Ramos (cell line): ENCODE results near the gene SPACA5.

Source experiments
- in situ Hi-C: fragments of 300-500 bp; cut with MboI; formaldehyde crosslinking; loops from one replicate; pipeline ENCODE4 v1.14.3; 2022; ENCODE audit warnings: low sequenced_read_pairs; ENCODE audit not compliant: unreplicated experiment

SPACA5 gene

DNA sequence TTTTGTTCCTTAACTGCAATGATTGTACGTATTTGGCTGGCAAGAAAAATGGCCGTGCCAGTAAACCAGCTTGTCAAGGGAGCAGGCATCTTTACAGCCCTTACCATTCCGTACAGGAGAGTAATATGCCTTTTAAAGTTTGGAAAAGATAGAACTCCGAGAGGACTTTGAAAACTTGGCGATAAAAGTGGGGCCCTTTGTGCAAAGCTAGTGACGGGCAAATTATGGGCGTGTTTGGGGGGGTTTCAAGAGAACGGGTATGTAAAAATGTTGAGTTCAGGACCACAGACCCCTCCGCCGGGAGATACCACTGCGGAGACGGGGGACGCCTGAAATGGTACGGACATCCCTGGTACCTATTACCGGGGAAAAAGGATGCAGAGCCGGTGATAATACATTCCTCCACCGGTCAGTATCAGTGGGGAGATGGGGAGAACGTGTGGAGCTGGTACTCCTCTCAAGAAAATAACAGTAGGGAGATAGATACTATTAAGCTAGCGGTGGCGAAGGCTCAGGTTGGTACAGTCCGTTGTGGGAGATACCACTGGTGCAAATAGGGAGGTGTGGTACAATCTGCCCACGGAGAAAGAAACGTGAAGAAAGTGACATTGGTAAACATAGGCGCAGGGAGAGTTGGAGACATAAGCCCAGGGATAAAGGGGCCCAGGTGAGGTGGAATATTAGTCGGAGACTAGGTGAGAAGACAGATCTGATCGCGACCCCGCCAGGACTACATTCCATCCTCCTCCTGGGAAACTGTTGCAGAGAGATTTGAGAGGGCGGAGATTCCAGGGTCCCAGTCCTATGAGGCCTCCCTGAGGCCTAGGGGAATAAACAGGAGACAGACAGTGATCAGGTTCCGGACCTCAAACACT is 14.5 kb downstream of the SPACA5 start:
- in situ Hi-C loops, result no loop called here

- in situ Hi-C loops, result no loop called here
These were observed 15.3 kb downstream of the SPACA5 start for GRCh38 chrX:48022100-48022499.

DNA sequence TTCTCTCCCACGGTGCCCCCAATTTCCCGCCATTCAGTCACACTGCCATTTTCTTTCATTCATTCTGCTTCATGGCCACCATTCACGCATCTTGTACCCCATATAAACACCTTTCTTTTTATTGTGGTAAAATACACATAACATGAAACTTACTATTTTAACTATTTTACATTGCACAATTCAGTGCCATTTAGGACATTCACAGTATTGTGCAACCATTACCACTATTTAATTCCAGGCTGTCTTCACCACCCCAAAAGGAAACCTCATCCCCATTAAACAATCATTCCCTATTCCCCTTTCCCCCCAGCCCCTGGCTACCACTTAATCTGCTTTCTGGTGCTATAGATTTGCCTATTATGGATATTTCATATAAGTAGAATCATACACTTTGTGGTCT is 15.9 kb downstream of the SPACA5 start:
- in situ Hi-C loops, result no loop called here

DNA sequence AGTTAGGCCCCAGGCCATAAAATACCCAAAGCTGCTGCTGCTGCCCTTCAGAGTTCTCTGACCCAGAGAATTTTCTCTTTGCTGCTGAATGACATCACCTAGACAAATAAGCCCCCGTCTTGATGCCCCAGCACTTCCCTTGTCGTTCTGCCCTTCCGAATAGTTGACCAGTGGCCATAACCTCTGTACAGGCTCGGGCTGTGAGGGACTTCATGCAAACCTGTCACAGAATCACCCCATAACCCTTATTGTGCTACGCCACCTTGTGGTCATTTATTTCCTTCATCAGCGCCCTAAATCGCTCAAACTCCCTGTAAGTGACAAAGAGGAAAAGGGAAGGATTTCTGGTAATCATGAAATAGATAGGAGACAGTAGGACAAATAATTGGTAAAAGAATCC is 18.8 kb downstream of the SPACA5 start:
- in situ Hi-C loops, result loop anchor here (5.0 to 25.0 kb wide), 2 partner anchors 193 to 388 kb away; partner anchors contain the start of gene CFP

- in situ Hi-C loops, result loop anchor here (5.0 to 25.0 kb wide), 2 partner anchors 195 to 390 kb away; partner anchors contain the start of gene CFP
These were observed 20.8 kb downstream of the SPACA5 start for GRCh38 chrX:48027545-48027944.

DNA sequence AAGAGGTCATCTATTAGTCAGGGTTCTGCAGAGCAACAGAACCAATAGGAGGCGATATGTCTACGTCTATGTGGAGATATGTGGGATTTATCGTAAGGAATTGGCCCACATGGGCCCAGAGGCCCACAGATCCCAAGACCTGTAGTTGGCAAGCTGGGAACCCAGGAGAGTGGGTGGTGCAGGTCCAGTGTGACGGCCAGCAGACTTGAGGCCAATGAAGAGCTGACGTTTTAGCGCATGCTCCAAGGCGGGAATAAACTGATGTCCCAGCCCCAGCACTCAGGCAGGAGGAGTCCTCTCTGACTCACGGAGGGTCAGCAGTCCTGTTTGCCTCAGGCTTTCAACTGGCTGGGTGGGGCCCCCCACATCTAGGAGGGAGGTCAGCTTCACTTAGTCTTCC is 21.3 kb downstream of the SPACA5 start:
- in situ Hi-C loops, result loop anchor here (5.0 to 25.0 kb wide), 2 partner anchors 196 to 391 kb away; partner anchors contain the start of gene CFP

GRCh38 chrX:48030237-48030636 is 23.4 kb downstream of the SPACA5 start:
- in situ Hi-C loops, result loop anchor here (25.0 kb wide), 1 partner anchor 393 kb away; the partner anchor contains the start of gene CFP

GRCh38 chrX:48030641-48031173 is 23.9 kb downstream of the SPACA5 start:
- in situ Hi-C loops, result loop anchor here (25.0 kb wide), 1 partner anchor 393 kb away; the partner anchor contains the start of gene CFP

DNA sequence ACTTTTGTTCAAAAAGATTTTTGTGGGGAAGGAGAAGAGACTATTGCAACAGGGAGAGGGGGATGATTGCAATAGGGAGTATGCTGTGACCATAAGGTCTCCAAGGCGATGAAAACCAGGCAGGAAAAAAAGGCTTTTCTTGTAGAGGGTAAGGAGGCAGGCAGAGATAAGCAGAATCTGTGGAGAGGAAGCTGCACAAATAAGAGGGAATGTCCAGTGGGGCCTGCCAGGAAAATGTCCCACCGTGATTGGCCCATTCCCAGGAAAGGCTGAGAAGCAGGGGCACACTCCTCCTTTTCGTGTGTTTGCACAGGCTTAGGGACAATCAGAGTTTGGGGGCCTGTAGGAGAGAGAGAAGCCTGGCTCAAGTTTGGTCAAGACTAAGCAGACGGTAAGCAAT is 29.1 kb downstream of the SPACA5 start:
- in situ Hi-C loops, result loop anchor here (25.0 kb wide), 1 partner anchor 399 kb away; the partner anchor contains the start of gene CFP

DNA sequence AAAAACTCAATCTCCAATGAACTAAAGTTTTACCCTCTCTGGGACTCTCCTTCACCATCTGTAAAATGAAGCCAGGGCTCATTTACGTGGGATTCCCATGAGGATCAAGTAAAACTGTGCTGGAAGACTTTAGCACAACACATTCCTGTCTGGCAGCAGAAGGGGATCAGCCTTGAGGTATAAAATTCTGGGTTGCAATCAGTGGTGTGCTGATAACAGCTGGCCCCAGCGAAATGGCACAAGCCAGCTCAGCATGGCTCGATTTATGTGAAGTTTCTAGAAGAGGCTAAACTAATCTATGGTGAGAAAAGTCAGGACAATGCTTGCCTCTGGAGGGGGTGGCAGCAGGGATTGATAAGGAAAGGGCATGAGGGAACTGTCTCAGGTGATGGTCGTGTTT is 36.3 kb downstream of the SPACA5 start:
- in situ Hi-C loops, result loop anchor here (25.0 kb wide), 1 partner anchor 406 kb away; the partner anchor contains the start of gene CFP

- in situ Hi-C loops, result loop anchor here (25.0 kb wide), 1 partner anchor 408 kb away; the partner anchor contains the start of gene CFP
These were observed 38.9 kb downstream of the SPACA5 start for GRCh38 chrX:48045410-48046311.

DNA sequence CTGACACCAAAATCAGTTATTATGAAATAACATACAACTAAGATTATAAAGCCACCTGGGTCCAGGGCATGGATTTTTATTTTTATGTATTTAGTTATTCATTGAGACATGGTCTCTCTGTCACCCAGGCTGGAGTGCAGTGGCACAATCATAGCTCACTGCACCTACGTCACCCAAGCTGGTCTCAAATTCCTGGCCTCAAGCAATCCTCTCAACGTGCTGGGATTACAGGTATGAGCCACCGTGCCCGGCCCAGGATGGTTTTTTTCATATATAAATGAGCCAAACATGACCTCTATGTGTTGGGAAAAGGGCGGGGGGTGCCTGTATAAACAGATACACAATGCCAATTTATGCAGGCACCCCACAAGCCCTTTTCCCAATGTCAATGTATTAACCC is 40.1 kb downstream of the SPACA5 start:
- in situ Hi-C loops, result loop anchor here (25.0 kb wide), 1 partner anchor 410 kb away; the partner anchor contains the start of gene CFP

DNA sequence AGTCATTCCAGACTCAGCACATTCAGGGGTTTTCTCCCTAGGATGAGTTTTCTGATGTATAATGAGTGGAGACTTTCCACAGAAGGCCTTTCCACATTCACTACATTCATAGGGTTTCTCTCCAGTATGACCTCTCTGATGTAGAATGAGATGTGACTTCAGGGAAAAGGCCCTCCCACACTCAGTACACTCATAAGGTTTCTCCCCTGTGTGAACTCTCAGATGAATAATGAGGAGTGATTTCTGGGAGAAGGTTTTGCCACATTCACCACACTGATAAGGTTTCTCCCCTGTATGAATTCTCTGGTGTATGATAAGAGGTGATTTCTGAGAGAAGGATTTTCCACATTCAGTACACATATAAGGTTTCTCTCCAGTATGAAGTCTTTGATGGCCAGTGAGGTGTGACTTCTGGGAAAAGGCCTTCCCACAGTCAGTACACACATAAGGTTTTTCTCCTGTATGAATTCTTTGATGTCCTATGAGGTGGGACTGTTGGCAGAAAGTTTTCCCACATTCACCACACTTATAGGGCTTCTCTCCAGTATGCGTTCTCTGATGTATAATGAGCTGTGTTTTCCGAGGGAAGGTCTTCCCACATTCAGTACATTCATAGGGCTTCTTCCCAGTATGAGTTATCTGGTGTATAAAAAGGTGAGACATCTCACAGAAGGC is 52.0 kb downstream of the SPACA5 start:
- in situ Hi-C loops, result no loop called here

GRCh38 chrX:48059296-48059639 is 52.5 kb downstream of the SPACA5 start:
- in situ Hi-C loops, result no loop called here
